HepG2 (cell line): ENCODE results near the gene SPTBN2. TPM values are rescaled to one million over a fixed set of nuclear protein-coding genes. Genes with fewer than 3 reads are reported as not detected.

Experiments
- AGO1 ChIP-seq: fragments of 200-400 bp; formaldehyde crosslinking; IDR thresholded peaks from 2 replicates; pipeline ENCODE4 v1.6.1; 2017; ENCODE audit warnings: mild to moderate bottlenecking, low read depth, low read length, moderate library complexity; ENCODE audit not compliant: poor library complexity, severe bottlenecking
- CBX5 ChIP-seq: sonication (generic); formaldehyde crosslinking; IDR thresholded peaks from 2 replicates; pipeline ENCODE4 v1.4.0; 2020; ENCODE audit warnings: missing genetic modification reagents, borderline replicate concordance
- JDP2 ChIP-seq: sonication (generic); formaldehyde crosslinking; IDR thresholded peaks from 2 replicates; pipeline ENCODE4 v1.8.1; 2022; ENCODE audit warnings: missing genetic modification reagents, borderline replicate concordance
- KDM4B ChIP-seq: sonication (generic); formaldehyde crosslinking; IDR thresholded peaks from 2 replicates; pipeline ENCODE4 v1.4.0; 2020; ENCODE audit warnings: missing genetic modification reagents
- MED1 ChIP-seq: sonication (generic); formaldehyde crosslinking; IDR thresholded peaks from 2 replicates; pipeline ENCODE4 v1.4.0; 2020; ENCODE audit warnings: missing genetic modification reagents
- TOPORS ChIP-seq: sonication (generic); formaldehyde crosslinking; IDR thresholded peaks from 2 replicates; pipeline ENCODE4 v1.8.0; 2023; ENCODE audit warnings: mild to moderate bottlenecking, missing genetic modification reagents
- ZNF225 ChIP-seq: sonication (generic); formaldehyde crosslinking; IDR thresholded peaks from 2 replicates; pipeline ENCODE4 v1.4.0; 2020; ENCODE audit warnings: mild to moderate bottlenecking, missing genetic modification reagents
- ZNF253 ChIP-seq: sonication (generic); formaldehyde crosslinking; IDR thresholded peaks from 2 replicates; pipeline ENCODE4 v1.8.0; 2022; ENCODE audit warnings: mild to moderate bottlenecking, missing genetic modification reagents, borderline replicate concordance
- ZNF414 ChIP-seq: sonication (generic); formaldehyde crosslinking; IDR thresholded peaks from 2 replicates; pipeline ENCODE4 v1.5.0; 2020; ENCODE audit warnings: missing genetic modification reagents
- ZNF629 ChIP-seq: sonication (generic); formaldehyde crosslinking; conservative IDR thresholded peaks from 2 replicates; pipeline ENCODE4 v1.5.0; 2020; ENCODE audit warnings: missing genetic modification reagents
- ZNF720 ChIP-seq: sonication (generic); formaldehyde crosslinking; IDR thresholded peaks from 2 replicates; pipeline ENCODE4 v1.4.0; 2020; ENCODE audit warnings: missing genetic modification reagents
- ZNF761 ChIP-seq: sonication (generic); formaldehyde crosslinking; conservative IDR thresholded peaks from 2 replicates; pipeline ENCODE4 v1.4.0; 2020; ENCODE audit warnings: mild to moderate bottlenecking, missing genetic modification reagents
- polyA plus RNA-seq, 8 experiments: library from polyadenylated mRNA; depleted of rRNA in 3 of 8; stranded (reverse) in 7 of 8; unstranded in 1 of 8; fragments of >200 nt; fragmentation: Illumina TruSeq in 4 of 8; extraction: Trizol in 4 of 8; gene quantifications; 2 replicates each; pipeline versions ENCODE4 v1.2.1 to v1.2.3, GENCODE V29; 2011 to 2016; ENCODE audit warnings: low read depth in 4 of 8, missing spikeins in 1 of 8, mixed read lengths in 1 of 8; ENCODE audit not compliant: insufficient read depth in 1 of 8
- total RNA-seq, 5 experiments: library from RNA; depleted of rRNA; stranded (reverse); fragments of >200 nt; fragmentation: Illumina TruSeq; extraction: Trizol; gene quantifications; 2 replicates each; pipeline ENCODE4 v1.2.3, GENCODE V29; 2016; ENCODE audit warnings: low read depth in 1 of 5
- TF ChIP-seq, protein P1 (sequence below): sonication (generic); formaldehyde crosslinking; IDR thresholded peaks from 2 replicates; pipeline ENCODE4 v1.5.0; 2020; ENCODE audit warnings: missing genetic modification reagents, mild to moderate bottlenecking, borderline replicate concordance
- TF ChIP-seq, protein P2 (sequence below): sonication (generic); formaldehyde crosslinking; IDR thresholded peaks from 2 replicates; pipeline ENCODE4 v1.4.0; 2020; ENCODE audit warnings: missing genetic modification reagents, borderline replicate concordance
- TF ChIP-seq, protein P3 (sequence below): IDR thresholded peaks from 2 replicates; pipeline ENCODE4 v1.4.0; 2020; ENCODE audit warnings: mild to moderate bottlenecking, missing genetic modification reagents
- TF ChIP-seq, protein P4 (sequence below): sonication (generic); formaldehyde crosslinking; IDR thresholded peaks from 2 replicates; pipeline ENCODE4 v1.8.0; 2022; ENCODE audit warnings: mild to moderate bottlenecking, missing genetic modification reagents, borderline replicate concordance

SPTBN2 gene
- total and polyA plus RNA-seq, 2 of the 13 experiments (the other 11 are each of a cell fraction or from before 2014, with no cell fraction given) = 0.65 to 4.0 TPM

- TF ChIP-seq, protein P1, sequence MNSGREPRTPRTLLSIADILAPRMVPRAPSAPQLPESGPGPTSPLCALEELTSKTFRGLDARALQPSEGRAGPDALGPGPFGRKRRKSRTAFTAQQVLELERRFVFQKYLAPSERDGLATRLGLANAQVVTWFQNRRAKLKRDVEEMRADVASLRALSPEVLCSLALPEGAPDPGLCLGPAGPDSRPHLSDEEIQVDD (CRISPR knock-in tag) = peak; percentile 14; the same call in 1 of the 2 replicates
- TF ChIP-seq KDM4B = no peak
- TF ChIP-seq ZNF253 = peak; percentile 67; the same call in 1 of the 2 replicates
- TF ChIP-seq ZNF225 (CRISPR knock-in tag) = peak; percentile 81
- TF ChIP-seq, protein P2, sequence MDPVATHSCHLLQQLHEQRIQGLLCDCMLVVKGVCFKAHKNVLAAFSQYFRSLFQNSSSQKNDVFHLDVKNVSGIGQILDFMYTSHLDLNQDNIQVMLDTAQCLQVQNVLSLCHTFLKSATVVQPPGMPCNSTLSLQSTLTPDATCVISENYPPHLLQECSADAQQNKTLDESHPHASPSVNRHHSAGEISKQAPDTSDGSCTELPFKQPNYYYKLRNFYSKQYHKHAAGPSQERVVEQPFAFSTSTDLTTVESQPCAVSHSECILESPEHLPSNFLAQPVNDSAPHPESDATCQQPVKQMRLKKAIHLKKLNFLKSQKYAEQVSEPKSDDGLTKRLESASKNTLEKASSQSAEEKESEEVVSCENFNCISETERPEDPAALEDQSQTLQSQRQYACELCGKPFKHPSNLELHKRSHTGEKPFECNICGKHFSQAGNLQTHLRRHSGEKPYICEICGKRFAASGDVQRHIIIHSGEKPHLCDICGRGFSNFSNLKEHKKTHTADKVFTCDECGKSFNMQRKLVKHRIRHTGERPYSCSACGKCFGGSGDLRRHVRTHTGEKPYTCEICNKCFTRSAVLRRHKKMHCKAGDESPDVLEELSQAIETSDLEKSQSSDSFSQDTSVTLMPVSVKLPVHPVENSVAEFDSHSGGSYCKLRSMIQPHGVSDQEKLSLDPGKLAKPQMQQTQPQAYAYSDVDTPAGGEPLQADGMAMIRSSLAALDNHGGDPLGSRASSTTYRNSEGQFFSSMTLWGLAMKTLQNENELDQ (CRISPR knock-in tag) = no peak
- TF ChIP-seq, protein P3, sequence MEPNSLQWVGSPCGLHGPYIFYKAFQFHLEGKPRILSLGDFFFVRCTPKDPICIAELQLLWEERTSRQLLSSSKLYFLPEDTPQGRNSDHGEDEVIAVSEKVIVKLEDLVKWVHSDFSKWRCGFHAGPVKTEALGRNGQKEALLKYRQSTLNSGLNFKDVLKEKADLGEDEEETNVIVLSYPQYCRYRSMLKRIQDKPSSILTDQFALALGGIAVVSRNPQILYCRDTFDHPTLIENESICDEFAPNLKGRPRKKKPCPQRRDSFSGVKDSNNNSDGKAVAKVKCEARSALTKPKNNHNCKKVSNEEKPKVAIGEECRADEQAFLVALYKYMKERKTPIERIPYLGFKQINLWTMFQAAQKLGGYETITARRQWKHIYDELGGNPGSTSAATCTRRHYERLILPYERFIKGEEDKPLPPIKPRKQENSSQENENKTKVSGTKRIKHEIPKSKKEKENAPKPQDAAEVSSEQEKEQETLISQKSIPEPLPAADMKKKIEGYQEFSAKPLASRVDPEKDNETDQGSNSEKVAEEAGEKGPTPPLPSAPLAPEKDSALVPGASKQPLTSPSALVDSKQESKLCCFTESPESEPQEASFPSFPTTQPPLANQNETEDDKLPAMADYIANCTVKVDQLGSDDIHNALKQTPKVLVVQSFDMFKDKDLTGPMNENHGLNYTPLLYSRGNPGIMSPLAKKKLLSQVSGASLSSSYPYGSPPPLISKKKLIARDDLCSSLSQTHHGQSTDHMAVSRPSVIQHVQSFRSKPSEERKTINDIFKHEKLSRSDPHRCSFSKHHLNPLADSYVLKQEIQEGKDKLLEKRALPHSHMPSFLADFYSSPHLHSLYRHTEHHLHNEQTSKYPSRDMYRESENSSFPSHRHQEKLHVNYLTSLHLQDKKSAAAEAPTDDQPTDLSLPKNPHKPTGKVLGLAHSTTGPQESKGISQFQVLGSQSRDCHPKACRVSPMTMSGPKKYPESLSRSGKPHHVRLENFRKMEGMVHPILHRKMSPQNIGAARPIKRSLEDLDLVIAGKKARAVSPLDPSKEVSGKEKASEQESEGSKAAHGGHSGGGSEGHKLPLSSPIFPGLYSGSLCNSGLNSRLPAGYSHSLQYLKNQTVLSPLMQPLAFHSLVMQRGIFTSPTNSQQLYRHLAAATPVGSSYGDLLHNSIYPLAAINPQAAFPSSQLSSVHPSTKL = peak; percentile 36; the same call in 1 of the 2 replicates
- TF ChIP-seq, protein P4, sequence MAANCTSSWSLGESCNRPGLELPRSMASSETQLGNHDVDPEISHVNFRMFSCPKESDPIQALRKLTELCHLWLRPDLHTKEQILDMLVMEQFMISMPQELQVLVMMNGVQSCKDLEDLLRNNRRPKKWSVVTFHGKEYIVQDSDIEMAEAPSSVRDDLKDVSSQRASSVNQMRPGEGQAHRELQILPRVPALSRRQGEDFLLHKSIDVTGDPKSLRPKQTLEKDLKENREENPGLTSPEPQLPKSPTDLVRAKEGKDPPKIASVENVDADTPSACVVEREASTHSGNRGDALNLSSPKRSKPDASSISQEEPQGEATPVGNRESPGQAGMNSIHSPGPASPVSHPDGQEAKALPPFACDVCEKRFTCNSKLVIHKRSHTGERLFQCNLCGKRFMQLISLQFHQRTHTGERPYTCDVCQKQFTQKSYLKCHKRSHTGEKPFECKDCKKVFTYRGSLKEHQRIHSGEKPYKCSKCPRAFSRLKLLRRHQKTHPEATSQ (CRISPR knock-in tag) = no peak; the same call in 1 of the 2 replicates
- TF ChIP-seq JDP2 (CRISPR knock-in tag) = no peak
- TF ChIP-seq ZNF629 = no peak
- TF ChIP-seq CBX5 (CRISPR knock-in tag) = no peak; the same call in 1 of the 2 replicates
- TF ChIP-seq ZNF761 (CRISPR knock-in tag) = no peak
- TF ChIP-seq MED1 (CRISPR knock-in tag) = peak; percentile 53
- TF ChIP-seq AGO1 = peak; percentile 87
- no peak for TF ChIP-seq ZNF720 (CRISPR knock-in tag)
- TF ChIP-seq ZNF414 = peak; percentile 72; the same call in 1 of the 2 replicates
- TF ChIP-seq TOPORS = no peak
Measured at GRCh38 chr11:66677599-66678375, 51.2 kb downstream of the SPTBN2 start, which contains the start of gene RBM4B (continued).
